Right atrium auricular region (tissue), 2 donors: ENCODE data around the gene MAB21L3. TPM values are rescaled to one million over a fixed set of nuclear protein-coding genes. Genes with fewer than 3 reads are reported as not detected.

ENCODE experiments used
- DNase-seq: peaks from one replicate; pipeline ENCODE4 v3.0.0-alpha.2; 2019; ENCODE audit warnings: low spot score
- H3K27ac ChIP-seq, 2 donors: fragments of 200-600 bp; sonication (generic); 1 replicate in 1 of 2; 2 replicates in 1 of 2; pipeline ENCODE4 v1.5.1; 2016 to 2019
- H3K27me3 ChIP-seq, 2 donors: fragments of 200-600 bp; sonication (generic); one replicate each; pipeline versions ENCODE4 v1.5.1 to v1.6.0; 2017 to 2019
- H3K36me3 ChIP-seq: fragments of 200-600 bp; sonication (generic); one replicate; pipeline ENCODE4 v1.5.1; 2016
- H3K4me1 ChIP-seq, 2 donors: fragments of 200-600 bp; sonication (generic); one replicate each; pipeline versions ENCODE4 v1.5.1 to v1.6.0; 2017 to 2019
- H3K4me3 ChIP-seq, 2 donors: fragments of 200-600 bp; sonication (generic); 1 replicate in 1 of 2; 2 replicates in 1 of 2; pipeline ENCODE4 v1.5.1; 2017 to 2019; ENCODE audit warnings: mild to moderate bottlenecking in 1 of 2, moderate library complexity in 1 of 2
- H3K9me3 ChIP-seq, 2 donors: fragments of 200-600 bp; sonication (generic); one replicate each; pipeline ENCODE4 v1.5.1; 2019
- CTCF ChIP-seq, 2 donors: fragments of 200-600 bp; sonication (generic); IDR thresholded peaks; one replicate each; pipeline ENCODE4 v1.5.1; 2019; ENCODE audit warnings: antibody characterized with exemption in 2 of 2
- total RNA-seq, 2 donors: library from RNA; depleted of rRNA; stranded (reverse); fragments of >200 nt; gene quantifications; one replicate each; pipeline ENCODE4 v1.1.0, GENCODE V29; 2016

The MAB21L3 gene
- total RNA-seq, 2 donors from 2014 or later: not detected

GRCh38 chr1:116127123-116127847, 16.1 kb downstream of the MAB21L3 start:
- no peak overlapping the region for H3K4me3 ChIP-seq
- H3K36me3 ChIP-seq: no peaks in the 10 kb centered on the region
- no peak for DNase-seq
- H3K4me1 ChIP-seq: no peaks in the 10 kb centered on the region
- H3K27ac ChIP-seq: no peak overlapping the region
- no peak for TF ChIP-seq CTCF (IDR thresholded peaks at IDR 0.05)
- H3K9me3 ChIP-seq: no peaks in the 10 kb centered on the region
- no peaks in the 10 kb centered on the region for H3K27me3 ChIP-seq

- H3K4me1 ChIP-seq: no peaks in the 10 kb centered on the region
- DNase-seq: no peak
- no peaks in the 10 kb centered on the region for H3K9me3 ChIP-seq
- no peak overlapping the region for H3K27ac ChIP-seq
- H3K4me3 ChIP-seq: no peak overlapping the region
- no peak for TF ChIP-seq CTCF (IDR thresholded peaks at IDR 0.05)
- H3K27me3 ChIP-seq: no peaks in the 10 kb centered on the region
- H3K36me3 ChIP-seq: no peaks in the 10 kb centered on the region
Observed at GRCh38 chr1:116127848-116128540, 16.8 kb downstream of the MAB21L3 start.

GRCh38 chr1:116128664-116129063, 17.5 kb downstream of the MAB21L3 start:
- H3K4me1 ChIP-seq: no peaks in the 10 kb centered on the region
- no peaks in the 10 kb centered on the region for H3K9me3 ChIP-seq
- no peaks in the 10 kb centered on the region for H3K36me3 ChIP-seq
- DNase-seq: no peak
- H3K27me3 ChIP-seq: no peaks in the 10 kb centered on the region
- no peak overlapping the region for H3K4me3 ChIP-seq
- H3K27ac ChIP-seq: no peak overlapping the region
- TF ChIP-seq CTCF (IDR thresholded peaks at IDR 0.05): no peak

- no peak overlapping the region for H3K27ac ChIP-seq
- TF ChIP-seq CTCF (IDR thresholded peaks at IDR 0.05): no peak
- H3K27me3 ChIP-seq: no peaks in the 10 kb centered on the region
- no peak overlapping the region for H3K4me3 ChIP-seq
- no peak for DNase-seq
- no peaks in the 10 kb centered on the region for H3K36me3 ChIP-seq
- H3K4me1 ChIP-seq: no peaks in the 10 kb centered on the region
- H3K9me3 ChIP-seq: no peaks in the 10 kb centered on the region
Observed at GRCh38 chr1:116129537-116129936, 18.3 kb downstream of the MAB21L3 start.

GRCh38 chr1:116130356-116130755, 19.2 kb downstream of the MAB21L3 start:
- H3K4me3 ChIP-seq: no peak overlapping the region
- no peak overlapping the region for H3K27ac ChIP-seq
- H3K36me3 ChIP-seq: no peaks in the 10 kb centered on the region
- H3K9me3 ChIP-seq: no peaks in the 10 kb centered on the region
- no peaks in the 10 kb centered on the region for H3K27me3 ChIP-seq
- TF ChIP-seq CTCF (IDR thresholded peaks at IDR 0.05): no peak
- no peak for DNase-seq
- no peaks in the 10 kb centered on the region for H3K4me1 ChIP-seq
